ENCODE measurements around the gene IL2. TPM values are rescaled to one million over a fixed set of nuclear protein-coding genes. Genes with fewer than 3 reads are reported as not detected.

The IL2 gene
- total RNA-seq, 1 experiment from 2014 or later, result 1.3 TPM

GRCh38 chr4:122458625-122459024, 2.1 kb upstream of the IL2 start:
- H3K9ac ChIP-seq (ENCODE audit: low read length), result peak overlapping the region; percentile 15; the same call in 1 of the 2 replicates
- H3K9me3 ChIP-seq (ENCODE audit: control insufficient read depth in 1 of 2, insufficient read depth in 1 of 2, low read depth in 1 of 2, low read length in 2 of 2), result no peaks in the 10 kb centered on the region
- no peaks in the 10 kb centered on the region for H3K36me3 ChIP-seq (ENCODE audit: control insufficient read depth in 1 of 2, insufficient read depth in 2 of 2, low read length in 2 of 2)
- ChIA-PET POLR2A (no interaction called here), CTCF (no interaction called here), RAD21 (ENCODE audit: low non-redundant PET in 1 of 2, low total read pairs in 2 of 2, uncharacterized antibody in 2 of 2, unreplicated experiment in 2 of 2) (no interaction called here)
- peak overlapping the region; percentile 85 for H2AFZ ChIP-seq (ENCODE audit: low read depth, low read length, poor library complexity, severe bottlenecking)
- DNase-seq (ENCODE audit: low read depth, low spot score), result no peak
- peak overlapping the region; percentile 40 to 54 for H3K4me3 ChIP-seq (replicated peaks in 1 of 2; ENCODE audit: low read depth in 1 of 2, low read length in 2 of 2)
- ATAC-seq, result peak; percentile 59
- no peaks in the 10 kb centered on the region for H3K9me2 ChIP-seq (ENCODE audit: insufficient read depth)
- no TSS peak for BruUV-seq (replicated peaks)
- H3K27ac ChIP-seq (ENCODE audit: low read depth, low read length), result no peak overlapping the region
- no peaks in the 10 kb centered on the region for H4K20me1 ChIP-seq (ENCODE audit: insufficient read depth)
- no peak for TF ChIP-seq ZBTB33 (IDR thresholded peaks at IDR 0.05; ENCODE audit: extremely low read depth, insufficient replicate concordance, low read length)
- TF ChIP-seq YY1 (IDR thresholded peaks at IDR 0.05; ENCODE audit: extremely low read depth, insufficient replicate concordance, low read depth, low read length), result no peak
- TF ChIP-seq REST (IDR thresholded peaks at IDR 0.05; ENCODE audit: low read depth), result no peak
- no peak for TF ChIP-seq CBX3 (IDR thresholded peaks at IDR 0.05; ENCODE audit: low read depth)
- TF ChIP-seq EZH2 (IDR thresholded peaks at IDR 0.05), result no peak
- no peak for TF ChIP-seq MAX (IDR thresholded peaks at IDR 0.05)
- TF ChIP-seq TCF7L2 (IDR thresholded peaks at IDR 0.05; ENCODE audit: borderline replicate concordance, extremely low read depth, insufficient read depth, insufficient read length), result no peak
- TF ChIP-seq, protein P1, sequence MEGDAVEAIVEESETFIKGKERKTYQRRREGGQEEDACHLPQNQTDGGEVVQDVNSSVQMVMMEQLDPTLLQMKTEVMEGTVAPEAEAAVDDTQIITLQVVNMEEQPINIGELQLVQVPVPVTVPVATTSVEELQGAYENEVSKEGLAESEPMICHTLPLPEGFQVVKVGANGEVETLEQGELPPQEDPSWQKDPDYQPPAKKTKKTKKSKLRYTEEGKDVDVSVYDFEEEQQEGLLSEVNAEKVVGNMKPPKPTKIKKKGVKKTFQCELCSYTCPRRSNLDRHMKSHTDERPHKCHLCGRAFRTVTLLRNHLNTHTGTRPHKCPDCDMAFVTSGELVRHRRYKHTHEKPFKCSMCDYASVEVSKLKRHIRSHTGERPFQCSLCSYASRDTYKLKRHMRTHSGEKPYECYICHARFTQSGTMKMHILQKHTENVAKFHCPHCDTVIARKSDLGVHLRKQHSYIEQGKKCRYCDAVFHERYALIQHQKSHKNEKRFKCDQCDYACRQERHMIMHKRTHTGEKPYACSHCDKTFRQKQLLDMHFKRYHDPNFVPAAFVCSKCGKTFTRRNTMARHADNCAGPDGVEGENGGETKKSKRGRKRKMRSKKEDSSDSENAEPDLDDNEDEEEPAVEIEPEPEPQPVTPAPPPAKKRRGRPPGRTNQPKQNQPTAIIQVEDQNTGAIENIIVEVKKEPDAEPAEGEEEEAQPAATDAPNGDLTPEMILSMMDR (IDR thresholded peaks at IDR 0.05 in 2 of 3, conservative IDR thresholded peaks at IDR 0.05 in 1 of 3; ENCODE audit: borderline replicate concordance in 1 of 3, insufficient read depth in 1 of 3, low read depth in 2 of 3, low read length in 2 of 3), result no peak
- TF ChIP-seq ELF1 (IDR thresholded peaks at IDR 0.05; ENCODE audit: borderline replicate concordance, low read depth), result no peak
- no peak for TF ChIP-seq CEBPB (IDR thresholded peaks at IDR 0.05; ENCODE audit: low read depth)
- no peaks in the 10 kb centered on the region for H3K27me3 ChIP-seq (ENCODE audit: insufficient read depth, low read length)
- no peaks in the 10 kb centered on the region for H3K79me2 ChIP-seq (ENCODE audit: insufficient read depth, low read length)
- peak overlapping the region; percentile 68 for H3K4me2 ChIP-seq (ENCODE audit: low read length)
- peaks cover 0 to 5% of the 10 kb centered on the region in 2 experiments; a peak in 2 of 4 replicates for H3K4me1 ChIP-seq (ENCODE audit: control insufficient read depth in 1 of 2, insufficient read depth in 2 of 2, low read length in 2 of 2)
- intact Hi-C loops (cut with micrococcal nuclease), result no loop called here
